ENCODE measurements around the gene SYCE3.
"Not testable (repeated sequence)": the region's sequence is repeated elsewhere in the genome, so short reads cannot be mapped to it uniquely, and the experiment has no call there.

The SYCE3 gene

DNA sequence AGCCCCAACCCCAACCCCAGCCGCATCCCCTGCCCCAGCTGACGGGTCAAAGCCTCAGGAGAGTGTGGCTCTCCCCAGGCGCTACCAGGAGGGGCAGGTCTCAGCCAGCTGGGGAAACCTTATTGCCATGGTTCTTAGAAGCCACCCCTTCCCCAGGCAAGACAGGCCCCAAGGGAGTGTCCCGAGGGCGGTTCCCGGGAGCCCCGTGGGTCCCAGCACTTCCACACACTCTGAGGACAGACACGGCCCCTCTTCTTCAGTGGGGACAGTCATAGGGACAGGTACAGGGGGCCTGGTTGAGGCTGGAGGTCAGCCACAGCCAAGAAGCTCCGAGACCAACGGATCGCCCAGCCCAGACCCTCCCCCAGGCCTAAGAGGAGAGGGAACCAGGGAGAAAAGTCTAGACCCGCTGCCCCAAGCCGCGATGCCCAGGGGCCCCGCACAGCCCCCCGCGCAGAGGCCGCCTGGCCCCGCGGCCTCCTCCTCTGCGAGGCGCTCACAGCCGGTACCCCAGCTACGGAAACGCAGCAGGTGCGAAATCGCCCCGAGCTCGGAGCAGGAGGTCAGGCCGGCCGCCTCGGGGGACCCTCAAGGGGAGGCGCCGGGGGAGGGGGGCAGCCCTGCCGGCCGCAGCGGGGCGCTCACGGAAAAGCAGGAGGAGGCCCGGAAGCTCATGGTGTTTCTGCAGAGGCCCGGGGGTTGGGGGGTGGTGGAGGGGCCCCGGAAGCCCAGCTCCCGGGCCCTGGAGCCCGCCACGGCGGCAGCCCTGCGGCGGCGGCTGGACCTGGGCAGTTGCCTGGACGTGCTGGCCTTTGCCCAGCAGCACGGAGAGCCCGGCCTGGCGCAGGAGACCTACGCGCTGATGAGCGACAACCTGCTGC lies 14.4 kb downstream of the SYCE3 start:
- peak; percentile 50 to 63 for DNase-seq

DNA sequence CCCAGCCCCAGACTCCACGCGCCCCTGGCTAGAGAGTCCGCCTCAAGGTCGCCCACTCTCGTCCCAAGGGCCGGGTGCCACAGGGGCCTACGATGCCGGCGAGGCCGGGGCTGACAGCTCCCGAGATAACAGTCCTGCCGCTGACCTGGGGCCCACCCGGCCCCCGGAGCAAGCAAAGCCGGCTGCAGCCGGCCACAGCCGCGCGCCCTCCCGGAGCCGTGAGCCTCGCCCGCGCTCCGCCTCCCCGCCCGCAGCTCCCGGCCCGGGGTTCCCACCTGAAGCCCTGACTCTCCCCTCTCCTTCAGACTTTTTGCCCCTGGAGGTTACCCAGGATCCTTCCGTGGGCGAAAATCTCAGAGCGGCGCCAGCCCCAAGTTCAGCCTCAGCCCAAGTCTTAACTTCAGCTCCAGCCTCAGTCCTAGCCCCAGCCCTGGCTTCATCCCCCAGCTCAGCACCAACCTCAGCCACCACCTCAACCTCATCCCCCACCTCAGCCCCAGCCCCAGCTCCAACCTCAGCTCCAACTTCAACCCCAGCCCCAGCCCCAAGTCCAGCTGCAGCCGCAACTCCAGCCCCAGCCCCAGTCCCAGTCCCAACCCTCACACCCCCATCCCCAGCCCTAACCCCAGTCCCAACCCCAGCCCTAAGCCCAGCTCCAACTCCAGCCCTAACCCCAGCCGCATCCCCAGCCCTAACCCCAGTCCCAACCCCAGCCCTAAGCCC lies 15.3 kb downstream of the SYCE3 start:
- no peak for DNase-seq

DNA sequence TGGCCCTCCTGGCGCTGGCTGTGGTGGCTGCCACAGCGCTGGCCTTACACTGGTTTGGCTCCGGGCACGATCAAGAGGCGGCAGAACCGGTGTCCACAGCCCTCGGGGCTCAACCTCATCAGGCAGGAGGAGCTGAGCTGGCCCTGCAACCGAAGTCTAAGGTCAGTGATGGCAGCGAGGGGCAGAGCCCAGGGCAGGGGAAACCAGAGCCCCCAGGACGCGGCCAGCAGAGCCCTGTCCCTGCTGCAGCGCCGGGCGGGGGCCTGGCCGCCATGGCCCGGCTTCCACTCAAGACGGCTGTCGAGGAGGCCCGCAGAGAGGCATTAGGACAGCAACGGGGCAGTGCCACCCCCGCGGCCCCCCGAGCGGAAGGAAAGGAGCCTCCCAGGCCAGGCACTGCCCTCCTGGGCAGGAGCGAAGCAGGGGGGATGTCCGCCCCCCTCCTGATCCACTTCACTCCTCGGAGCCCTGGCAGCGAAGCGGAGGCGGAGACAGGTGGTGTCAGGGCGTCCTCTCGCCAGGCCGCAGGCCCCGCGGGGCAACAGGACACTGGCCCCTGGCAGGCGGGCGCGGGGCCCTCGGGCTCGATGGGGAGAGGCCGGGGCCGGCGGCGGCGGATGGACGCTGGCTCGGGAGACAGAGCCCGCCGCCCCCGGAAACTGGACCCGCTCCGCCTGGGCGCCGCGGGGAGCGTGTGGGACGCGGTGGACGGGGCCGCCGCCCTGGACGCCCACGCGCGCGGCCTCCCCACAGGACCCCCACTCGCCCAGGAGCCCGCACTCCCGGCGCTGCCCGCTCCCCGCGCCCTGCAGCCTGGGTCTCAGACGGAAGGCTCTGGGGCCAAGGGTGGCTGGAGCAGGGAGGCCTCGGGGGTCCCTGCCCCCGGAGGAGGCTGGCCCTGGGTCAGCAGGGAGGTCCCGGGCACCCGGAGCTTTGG lies 16.1 kb downstream of the SYCE3 start:
- no peak for DNase-seq

DNA sequence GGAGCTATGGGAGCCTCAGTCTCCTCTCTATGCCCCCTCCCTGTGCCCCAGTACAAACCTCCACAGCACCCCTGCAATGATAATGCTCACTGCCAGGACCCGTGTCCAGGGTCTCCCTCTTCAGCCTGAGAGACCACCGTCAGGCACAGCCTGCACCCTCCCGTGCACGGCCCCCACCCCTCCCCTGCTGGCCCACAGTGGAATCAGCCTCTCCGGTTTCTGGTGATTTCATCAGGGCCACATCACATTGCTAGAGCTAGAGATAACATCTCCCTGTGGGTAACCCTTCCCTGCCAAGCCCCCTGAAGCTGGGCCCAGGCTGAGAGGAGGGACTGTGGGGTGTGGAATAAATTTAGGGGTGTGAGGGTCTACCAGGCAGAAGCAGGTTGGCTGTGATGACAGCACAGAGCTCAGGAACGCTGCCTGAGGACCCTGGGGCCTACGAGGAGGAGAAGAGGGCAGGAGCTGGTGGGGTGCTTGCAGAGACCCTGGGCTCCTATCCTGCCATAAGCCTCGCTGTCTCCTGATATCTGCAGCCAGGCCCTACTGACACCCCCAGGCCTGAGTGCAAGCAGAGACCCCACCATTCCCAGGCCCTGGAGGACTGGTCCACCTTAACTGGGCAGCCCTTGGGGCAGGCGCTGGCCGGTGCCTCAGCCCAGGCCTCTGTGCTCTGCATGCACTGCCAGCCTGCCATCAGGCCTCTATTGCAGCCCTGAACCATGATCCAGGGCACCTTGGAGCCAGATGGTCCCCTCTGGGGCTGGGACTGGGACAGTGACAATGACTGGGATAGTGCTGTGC lies 17.0 kb downstream of the SYCE3 start, which contains the start of gene KLHDC7B:
TSS of gene KLHDC7B (plus strand) at position 378 of the 804 bp plus-strand sequence. CDS start at position 723, 345 bp downstream.
- DNase-seq, result no peak

DNA sequence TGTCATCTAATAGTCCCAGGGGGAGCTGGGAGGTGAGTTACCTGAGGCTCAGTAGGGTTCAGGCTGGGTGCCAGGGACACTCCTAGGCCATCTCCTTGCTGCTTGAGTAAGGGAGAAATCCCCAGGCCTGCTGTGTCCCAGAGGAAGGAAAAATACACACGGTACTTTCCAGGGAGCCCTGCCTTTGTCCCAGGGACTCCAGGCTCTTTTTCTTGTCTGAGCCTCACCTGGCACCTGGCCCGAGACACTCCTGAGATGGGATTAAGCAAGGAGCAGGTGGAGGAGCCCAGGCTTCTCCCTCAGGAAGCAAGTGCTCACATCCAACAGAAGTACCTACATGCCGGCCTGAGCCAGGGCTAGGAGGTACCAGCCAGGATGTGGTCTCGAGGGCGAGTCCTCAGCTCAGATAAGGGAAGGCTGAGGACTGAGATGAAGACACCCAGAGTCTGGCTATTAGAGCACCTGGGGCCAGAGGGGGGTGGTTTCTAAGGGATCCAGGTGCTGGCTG lies 17.9 kb downstream of the SYCE3 start:
- no peak for DNase-seq

DNA sequence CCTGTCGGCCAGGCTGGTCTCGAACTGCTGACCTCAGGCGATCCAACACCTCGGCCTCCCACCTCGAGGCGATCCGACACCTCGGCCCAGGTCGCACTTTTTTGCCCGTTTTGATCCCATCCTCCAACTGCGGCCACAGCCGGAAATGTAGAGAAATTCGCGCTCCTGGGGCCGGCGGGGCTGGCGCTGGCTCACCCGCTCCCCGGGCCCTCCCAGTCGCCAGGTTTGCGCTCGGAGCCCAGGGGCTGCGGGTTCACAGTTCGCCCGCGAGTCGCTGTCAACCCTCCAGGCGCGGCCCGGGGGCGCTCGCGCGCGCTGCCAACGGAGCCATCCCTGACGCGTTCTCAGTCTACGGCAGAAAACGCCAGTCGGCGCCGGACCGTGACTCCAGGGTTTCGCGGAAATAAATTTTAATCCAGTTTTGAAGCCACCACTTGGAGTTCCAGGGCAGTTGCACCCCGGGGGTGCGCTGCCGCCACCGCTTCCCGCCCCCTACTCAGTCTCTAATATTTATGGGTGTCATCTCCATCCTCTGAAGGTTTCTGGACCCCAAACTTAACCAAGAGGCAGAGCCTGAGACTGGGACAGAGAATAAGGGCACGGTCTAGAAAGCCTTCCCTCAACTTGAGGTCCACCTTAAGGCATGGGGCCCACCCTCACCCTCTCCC lies 18.5 kb downstream of the SYCE3 start:
- peak; percentile 84 for DNase-seq

DNA sequence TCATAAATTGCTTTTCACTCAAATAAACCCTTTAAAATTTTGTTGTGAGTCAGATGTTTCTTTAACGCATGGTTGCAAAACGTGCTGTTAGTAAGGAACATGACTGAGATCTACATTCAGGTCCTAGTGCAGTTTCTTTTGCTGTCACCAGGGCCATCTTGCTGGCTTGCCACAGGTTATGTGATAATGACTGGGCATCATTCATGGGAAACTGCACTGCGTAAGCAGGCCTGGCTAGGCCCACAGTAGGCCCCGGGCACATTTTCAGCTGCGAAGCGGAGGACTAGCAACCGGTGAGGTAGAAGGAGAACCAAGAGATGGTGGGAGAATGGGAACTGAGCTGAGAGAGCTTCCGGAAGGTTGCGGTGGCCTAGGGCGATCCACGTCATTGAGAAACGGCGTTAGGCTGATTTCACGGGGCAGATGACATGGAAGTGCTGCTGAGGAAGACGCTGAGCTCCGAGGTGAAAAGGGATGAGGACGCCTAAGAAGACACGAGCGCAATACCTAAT lies 20.2 kb downstream of the SYCE3 start:
- DNase-seq, result no peak

DNA sequence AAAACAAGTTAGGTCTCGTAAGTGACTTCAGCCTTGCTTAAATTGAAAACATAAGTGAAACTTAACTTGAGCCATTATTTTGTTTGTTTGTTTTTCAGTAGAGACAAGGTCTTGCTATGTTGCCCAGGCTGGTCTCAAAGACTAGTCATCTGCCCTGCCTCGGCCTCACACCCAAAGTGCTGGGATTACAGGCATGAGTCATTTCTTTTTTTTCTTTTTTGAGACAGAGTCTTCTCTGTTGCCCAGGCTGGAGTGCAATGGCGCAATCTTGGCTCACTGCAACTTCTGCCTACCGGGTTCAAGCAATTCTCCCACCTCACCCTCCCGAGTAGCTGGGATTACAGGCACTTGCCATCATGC lies 21.1 kb downstream of the SYCE3 start:
- DNase-seq, result not testable (repeated sequence)

DNA sequence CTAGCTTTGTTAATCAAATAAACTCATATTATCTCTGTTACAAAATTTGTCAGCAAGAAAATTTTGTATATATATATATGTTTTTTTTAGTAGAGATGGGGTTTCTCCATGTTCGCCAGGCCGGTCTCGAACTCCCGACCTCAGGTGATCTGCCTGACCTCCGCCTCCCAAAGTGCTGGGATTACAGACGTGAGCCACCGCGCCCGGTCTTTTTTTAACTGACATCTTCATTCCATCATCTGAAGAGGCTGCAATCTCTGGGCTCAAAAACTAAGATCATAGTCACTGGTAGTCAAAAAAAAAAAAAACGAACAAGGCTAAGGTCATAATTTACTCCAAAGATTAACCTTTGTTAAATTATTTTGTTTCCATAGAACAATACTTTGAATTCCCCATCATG lies 22.3 kb downstream of the SYCE3 start:
- DNase-seq, result no peak

DNA sequence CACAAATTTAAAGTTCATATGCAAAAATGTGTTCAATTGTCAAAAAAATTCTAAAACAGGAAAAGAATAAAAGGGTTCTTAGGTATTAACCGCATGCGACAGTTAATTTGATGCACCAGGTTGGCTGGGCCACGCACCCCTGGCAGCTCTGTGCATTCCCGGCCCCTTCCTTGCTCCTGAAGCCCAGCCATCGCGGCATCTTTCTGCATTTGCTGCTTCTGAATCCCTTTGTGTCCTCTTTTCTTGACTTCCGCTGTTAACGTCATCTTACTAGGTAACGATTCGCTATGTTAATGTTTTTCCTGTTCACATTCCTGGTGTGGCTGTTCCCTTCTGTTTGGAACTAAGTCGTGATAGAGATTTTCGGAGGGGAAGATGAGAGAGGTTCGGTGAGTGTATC lies 25.0 kb downstream of the SYCE3 start:
- no peak for DNase-seq

DNA sequence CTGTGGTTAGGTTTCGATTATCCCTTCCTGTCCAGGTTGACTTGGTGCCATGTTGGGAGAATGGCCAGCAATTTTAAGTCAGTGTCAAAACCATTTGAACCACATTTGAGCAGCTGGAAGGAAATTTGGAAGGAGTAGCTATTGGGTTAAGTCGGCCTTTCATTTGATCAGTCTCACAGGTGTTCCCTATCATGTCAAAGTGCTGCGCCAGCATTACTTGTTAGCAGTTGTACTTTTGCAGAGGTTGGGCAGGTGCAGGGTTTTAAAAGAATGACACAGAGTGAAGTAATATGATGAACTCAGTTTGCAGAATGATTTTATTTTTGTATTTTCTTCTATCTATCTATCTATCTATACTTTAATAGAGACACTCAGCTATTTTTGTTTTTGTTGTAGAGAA lies 26.5 kb downstream of the SYCE3 start:
- no peak for DNase-seq

DNA sequence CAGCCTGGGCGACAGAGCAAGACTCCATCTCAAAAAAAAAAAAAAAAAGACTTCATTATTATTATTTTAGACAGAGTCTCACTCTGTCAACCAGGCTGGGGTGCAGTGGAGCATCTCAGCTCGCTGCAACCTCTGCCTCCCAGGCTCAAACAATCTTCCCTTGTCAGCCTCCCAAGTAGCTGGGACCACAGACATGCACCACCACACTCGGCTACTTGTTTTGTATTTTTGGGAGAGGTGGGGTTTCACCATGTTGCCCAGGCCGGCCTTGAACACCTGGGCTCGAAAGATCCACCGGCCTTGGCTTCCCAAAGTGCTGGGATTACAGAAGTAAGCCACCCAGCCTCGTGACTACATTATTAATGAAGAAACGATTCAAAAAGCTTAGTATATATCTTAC lies 27.6 kb downstream of the SYCE3 start:
- no peak for DNase-seq

DNA sequence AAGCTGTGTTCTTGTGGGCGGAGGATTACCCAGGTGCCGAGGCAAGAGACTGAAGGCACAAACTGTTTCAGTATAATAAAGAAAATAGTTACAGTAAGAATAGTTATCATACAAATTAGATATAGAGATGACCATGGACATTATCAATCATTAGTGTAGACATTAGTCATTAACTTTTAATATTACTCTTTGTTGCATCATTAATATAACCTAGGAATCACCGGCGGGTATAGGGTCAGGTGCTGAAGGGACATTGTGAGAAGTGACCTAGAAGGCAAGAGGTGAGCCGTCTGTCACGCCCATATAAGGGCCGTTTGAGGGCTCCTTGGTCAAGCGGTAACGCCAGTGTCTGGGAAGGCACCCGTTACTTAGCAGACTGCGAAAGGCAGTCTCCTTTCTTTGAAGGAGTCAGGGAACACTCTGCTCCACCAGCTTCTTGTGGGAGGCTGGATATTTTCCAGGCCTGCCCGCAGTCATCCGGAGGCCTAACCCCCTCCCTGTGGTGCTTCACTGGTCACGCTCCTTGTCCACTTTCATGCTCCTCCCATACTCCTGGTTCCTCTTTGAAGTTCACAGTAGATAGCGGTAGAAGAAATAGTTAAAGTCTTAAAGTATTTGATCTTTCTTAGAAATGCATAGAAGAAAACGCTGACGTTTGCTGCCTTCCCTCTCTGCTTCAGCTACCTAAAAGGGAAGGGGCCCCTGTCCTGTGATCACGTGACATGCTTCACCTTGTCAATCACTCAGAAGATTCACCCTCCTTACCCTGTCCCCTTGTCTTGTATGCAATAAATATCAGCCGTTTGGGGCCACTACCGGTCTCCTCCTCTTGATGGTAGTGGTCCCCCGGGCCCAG lies 28.6 kb downstream of the SYCE3 start:
- not testable (repeated sequence) for DNase-seq

DNA sequence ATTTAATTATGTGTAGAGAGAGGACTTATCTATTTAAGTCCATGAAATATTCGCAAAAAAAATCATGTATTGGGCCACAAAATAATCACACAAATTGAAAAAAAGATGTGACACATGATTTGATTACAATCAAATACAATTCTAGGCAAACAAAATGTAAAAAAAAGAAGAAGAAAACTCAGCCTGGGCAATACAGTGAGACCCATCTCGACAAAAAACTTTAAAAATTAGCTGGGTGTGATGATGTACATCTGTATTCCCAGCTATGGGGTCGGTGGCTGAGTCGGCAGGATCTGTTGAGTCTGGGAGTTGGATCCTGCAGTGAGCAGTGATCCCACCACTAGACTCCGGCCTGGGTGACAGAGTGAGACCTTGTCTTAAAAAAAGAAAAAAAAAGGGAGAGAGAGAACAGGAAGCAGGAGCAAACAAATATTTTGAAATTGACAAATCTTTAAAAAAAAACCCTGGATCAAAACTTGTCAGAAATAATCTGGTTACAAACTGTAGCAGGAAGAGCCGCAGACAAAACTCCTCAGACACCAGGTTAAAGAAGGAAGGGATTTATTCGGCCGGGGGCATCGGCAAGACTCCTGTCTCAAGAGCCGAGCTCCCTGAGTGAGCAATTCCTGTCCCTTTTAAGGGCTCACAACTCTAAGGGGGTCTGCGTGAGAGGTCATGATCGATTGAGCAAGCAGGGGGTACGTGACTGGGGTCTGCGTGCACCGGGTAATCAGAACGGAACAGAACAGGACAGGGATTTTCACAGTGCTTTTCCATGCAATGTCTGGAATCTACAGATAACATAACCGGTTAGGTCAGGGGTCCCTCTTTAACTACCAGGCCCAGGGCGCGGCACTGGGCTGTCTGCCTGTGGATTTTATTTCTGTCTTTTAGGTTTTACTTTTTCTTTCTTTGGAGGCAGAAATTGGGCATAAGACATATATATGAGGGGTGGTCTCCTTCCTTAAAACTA lies 29.6 kb downstream of the SYCE3 start:
- no peak for DNase-seq

DNA sequence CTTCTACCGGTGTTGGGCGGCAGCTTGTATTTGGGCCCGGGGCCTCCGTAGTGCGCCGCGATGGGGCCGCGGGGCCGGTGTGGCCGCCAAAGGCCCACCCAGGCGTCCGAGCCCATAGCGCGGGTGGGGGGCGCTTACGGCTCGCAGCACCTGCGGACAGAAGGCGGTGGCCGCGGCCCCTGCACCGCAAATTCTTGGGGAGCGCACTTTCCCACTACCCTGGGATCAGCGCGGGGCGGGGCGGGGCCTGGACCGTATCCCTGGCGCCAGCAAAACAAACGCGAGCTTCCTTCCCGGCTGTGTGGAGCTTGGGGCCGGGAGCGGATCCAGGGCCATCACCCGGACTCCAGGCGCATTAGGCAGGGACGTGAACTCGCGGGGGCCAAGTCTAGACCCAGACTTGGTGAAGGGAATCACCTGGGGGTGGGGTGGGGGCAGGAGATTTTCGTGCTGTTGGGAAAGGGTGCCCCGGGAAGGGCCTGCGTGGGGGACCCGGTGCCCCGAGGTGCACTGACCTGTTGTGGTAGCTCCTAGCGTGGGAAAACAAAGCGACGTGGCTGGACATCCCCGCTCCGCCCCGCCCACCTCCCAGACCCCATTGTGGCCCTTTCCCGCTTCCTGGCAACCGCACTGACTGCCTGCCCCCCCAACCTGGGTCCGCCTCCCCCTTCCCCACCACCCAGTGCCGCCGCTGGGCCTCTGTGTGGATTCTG lies 30.6 kb downstream of the SYCE3 start:
- no peak for DNase-seq

DNA sequence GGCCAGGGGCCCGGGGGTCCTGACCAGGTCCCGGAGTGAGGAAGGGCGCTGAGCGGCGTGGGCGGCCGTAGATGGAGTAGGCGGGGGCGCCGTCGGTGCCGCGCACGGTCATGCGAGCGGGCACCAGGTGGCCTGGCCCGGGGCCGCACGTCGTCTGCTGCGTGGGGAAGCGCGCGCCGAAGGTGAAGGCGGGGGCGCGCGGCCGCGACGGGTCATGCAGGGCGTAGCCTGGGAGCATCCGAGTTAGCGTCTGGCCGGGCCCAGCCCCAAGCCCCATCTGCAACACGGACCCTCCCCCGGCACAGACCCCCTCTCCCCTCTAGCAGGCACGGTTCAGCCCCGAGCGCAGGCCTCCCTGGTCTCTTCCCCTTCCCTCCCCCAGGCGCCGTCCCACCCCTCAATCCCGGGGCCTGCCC lies 31.2 kb downstream of the SYCE3 start:
- DNase-seq, result peak; percentile 71 to 81

DNA sequence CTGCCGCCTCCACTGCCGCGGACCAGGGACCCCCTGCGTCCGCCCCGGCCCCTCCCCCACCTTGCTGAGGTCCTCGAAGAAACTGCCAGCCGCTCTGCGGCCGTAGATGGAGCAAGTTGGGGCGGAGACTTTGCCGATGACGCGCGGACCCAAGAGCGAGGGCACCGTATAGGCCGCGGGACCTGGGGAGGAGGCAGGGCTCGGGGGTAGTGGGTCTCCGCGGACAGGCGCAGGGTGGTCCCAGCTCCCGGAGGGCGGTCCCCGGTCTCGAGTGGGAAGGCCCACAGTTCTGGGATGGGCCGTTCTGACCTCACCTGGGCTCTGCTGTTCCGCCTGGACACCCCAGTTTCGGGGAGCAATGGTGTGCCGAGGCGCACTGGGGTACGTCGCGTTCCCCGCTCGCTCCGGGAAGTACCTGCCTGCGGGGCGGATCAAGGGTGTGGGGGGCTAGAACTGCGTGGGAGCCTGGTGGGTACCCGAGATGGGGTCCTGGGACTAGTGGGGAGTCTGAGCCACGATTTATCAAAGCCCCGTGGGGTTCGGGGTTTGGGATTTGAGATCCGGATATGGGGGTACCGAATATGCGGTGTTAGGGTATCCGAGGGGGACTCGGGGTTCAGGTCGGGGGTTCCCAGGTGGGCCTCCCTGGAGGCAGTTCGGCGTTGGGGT lies 31.7 kb downstream of the SYCE3 start:
- peak; percentile 79 to 84 for DNase-seq

DNA sequence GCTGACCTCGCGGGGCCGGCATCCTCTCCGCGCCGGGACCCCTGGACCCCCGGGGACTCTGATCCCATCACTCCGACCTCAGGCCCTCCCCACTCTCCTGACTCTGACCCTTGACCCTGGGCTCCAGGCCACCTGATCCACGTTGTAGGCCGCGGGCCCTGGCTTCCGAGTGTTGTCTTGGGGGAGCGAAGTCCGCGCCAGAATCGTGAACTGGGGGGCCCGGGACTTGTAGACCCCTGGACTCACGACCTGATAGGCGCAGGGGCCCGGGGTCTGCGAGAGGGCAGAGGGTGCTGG lies 32.2 kb downstream of the SYCE3 start:
- DNase-seq, result no peak
